HG03097 (cell line): ENCODE results near the gene LOXL1.

ENCODE experiments used
- ATAC-seq: cut with Tn5 transposase; IDR thresholded peaks from one replicate; pipeline ENCODE4 v1.9.1; 2021; ENCODE audit not compliant: unreplicated experiment, low FRiP score

LOXL1 gene

DNA sequence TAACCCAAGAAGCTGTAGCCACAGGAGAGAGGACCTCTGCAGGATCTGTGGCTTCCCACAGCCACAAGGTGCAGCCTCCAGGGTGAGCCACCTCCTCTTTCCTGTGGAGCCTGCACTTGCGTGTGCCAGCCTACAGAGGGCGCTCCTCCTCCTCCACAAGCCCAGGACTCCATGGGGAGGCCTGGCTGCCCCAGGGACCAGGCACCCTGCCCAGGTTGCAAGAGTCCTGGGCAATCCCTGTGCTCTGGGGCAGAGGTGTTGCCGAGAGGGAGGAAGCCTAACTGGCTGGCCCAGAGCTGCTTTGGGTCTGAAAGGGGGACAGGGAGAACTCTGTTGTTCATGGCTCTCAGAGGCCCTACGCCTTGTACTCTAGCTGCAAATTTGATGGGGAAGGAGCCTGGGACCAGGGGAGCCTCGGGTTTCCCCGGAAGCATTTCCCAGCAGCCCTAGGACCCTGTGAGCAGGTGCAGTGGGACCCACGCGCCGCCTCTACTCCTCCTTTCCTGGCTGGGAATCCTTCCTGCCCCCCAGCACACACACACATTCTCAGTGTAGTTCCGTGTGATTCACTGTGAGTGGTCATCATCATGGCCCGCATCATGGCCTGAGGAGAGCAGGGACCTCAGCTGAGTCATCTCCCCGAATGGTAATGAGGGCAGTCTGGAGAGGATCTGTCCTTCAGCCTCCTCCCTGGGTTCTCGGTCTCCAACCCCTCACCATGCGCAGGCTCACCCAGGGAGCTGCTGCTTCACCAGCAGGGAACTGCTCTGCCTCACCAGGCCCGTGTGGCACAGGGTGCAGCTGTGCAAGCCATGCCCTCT lies 28.6 kb upstream of the LOXL1 start:
- ATAC-seq, result no peak

DNA sequence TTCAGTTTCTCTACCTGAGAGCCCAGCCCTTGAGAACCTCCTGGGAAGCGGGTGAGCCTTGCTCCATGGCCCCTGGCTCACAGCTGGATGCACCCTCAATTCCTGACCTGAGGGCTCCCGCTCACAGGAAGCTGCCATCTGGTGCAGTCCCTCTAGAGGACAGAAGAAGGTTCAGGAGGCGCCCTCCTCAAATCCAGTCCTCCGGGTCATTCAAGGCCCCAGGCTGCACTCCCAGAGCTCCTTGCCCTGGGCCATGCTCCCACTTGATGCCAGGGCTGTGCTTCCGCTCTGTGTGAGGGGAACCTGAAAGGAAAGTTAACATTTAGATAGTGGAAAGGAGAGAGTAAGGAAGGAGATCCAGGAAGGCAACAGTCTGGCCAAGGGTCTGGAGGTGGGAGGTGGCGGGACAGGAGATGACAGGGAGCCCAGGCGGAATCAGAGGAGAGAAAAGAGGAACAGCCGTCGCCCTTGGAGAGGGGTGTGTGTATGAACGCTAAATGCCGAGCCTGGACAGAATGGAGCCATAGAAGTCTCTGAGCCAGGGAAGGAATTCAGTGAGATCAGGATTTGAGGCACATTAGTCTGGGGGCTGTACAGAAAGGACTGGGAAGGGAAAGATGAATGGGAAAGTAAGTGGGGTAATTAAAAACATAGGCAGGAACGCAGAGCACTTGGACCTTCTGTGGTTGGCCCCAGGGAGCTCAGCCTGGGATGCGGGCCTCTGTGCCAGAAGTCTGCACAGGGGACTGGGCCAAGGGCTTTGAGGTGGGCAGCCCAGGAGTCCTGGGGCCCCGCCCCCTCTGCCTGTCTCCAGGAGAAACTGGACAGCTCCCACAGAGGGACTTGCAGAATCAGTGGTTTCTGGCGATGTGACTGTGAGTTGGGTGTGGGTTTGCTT lies 26.8 kb upstream of the LOXL1 start:
- ATAC-seq, result no peak

DNA sequence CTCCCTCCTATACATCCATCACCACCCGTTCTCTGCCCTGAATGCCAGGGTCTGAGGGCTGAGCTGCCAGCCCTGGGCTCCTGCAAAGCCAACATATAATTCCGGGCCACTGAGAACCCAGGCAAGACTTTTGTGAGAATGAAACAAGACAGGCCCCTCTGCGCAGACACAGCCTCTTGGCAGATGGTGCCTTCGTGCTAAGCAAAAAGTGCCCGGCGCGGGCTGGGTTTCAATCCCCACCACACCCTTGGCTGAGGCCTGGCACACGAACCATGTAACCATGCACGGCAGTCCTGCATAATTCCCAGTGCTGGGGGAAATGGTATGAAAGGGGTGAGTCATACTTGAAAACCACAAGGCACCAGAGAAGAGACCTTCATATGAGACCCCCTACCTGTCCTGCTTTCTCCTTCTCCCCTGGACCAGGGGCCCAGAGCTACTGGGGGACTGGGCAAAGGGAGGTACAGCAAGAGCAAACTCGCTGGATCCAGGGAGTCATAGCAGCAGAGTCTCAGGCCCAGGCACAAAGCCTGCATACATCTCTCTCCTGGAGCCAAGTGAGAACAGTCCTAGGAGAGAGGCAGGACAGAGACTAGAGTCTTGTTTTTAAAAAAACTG lies 26.1 kb upstream of the LOXL1 start:
- ATAC-seq, result no peak

DNA sequence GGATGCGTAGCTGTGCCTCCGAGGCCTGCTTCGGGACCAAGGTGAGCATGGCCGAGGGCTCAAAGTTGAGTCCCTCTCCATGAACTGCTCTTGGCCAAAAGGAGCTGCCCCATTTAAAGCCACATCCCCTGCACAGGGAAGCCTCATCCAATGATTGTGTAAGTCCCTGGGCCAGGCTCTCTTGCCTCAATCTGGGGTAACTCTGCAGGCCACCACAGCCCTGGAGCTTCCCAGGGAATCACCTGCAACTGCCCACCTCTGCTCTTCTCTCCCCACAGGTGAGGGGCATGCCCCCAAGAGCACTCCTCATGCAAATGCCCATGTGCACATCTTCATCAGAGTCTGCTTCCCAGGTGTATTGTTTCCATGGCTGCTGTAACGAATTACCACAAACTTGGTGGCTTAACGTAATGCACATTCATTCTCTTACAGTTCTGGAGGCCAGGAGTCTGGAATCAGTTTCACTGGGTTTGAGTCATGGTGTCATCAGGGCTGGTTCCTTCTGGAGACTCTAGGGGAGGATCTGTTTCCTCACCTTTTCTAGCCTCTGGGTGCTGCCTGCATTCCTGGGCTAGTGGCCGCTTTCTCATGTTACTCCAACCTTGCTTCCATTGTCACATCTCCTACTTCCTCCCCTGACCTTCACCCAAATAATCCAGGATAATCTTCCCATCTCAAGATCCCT lies 25.0 kb upstream of the LOXL1 start:
- ATAC-seq, result no peak

DNA sequence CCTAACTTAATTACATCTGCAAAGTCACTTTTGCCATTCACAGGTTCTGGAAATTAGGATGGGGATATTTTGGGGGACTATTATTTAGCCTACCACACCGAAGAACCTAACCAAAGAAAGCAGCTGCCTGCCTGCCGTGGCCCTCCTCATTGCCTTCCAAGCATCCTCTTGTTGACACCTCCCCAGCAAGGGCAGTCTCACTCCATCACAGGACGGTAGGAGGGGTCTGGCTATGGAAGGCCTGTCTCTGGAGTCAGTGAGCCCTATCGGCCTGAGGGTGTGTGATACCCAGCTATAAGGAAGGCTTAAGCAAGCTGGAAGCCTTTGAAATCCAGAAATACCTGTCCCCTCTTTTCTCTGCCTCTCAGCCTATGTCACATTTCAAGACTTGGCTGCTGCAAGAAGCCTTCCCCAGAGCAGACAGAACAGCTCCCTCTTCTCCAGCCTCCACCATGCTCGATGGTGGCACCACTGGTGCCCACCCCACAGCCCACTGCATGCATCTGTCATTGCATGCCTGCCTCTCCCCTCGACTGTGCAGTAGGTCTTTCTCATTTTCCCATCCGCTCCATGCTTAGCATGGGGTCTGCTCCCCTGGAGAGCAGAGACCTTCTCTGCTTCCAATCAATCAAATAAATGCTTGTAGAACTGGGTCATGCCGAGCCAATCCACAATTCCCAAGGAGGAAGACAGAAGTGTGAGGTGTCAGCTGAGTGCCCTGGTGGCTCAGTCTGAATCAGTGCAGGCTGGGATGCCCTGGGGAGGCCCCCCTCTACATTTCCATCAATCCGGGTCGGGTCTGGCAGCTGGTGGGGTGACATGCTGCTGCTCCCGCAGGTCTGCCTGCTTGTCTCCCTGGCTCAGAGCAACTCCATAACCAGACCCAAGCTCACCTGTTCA lies 23.9 kb upstream of the LOXL1 start:
- ATAC-seq, result no peak

DNA sequence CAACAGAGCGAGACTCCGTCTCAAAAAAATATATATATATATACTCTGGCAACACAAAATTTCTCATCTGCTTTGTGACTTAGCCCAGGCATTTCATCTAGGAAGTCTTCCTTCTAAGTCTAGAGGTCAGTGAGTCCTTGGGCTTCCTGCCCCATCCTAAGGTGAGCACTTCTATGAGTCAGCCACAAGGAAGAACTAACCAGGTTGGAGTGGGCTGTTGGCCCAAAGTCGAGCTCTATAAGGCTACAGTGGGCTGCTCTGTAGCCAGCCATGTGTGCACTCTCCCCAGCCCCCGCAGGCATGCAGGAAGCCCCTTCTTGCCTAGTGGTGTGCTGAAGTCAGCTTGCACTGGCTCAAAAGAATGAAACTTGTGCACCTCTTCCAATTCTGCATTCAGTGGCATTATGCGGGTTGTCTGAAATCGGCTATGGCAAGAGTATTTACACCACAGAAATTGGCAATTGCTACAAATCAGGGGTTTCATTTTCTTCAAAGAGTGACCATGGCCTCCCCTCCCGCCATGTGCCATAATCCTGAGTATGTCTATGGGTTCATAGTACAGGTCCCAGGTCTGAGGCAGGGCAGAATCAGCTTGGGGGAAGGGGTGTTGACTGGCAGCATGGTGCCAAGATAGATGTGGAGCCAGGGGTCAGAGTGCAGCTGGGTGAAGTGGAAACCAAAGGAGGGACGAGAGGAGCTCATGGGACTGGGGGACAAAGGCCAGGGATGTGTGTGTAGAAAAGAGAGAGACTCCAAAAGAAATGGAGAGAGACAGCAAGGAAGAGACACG lies 22.0 kb upstream of the LOXL1 start:
- ATAC-seq, result no peak

DNA sequence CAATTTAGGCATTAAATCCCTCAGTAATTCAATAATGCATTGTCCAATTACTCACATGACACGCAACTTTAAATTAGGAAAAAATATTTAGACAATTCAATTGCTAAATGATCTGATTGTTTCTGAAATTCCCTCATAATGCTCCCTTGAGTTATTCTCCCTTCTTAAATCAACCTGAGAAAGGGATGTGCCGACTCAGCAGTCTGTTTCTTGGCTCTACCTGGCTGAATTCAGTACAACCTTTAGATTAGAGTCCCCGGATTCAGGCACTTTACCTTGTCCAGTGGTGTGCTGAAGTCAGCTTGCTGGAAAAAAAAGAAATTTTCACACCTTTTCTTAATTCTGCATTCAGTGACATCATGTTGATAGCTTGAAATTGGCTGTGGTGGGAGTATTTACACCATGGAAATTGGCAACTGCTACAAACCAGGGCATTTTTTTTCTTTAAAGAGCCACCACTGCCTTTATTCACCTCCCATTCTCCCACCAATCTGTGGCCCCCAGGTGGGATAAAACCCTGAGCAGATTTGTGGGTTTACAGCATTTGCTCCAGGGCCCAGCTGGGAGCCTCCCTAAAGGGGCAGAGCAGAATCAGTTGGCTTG lies 20.9 kb upstream of the LOXL1 start:
- no peak for ATAC-seq

DNA sequence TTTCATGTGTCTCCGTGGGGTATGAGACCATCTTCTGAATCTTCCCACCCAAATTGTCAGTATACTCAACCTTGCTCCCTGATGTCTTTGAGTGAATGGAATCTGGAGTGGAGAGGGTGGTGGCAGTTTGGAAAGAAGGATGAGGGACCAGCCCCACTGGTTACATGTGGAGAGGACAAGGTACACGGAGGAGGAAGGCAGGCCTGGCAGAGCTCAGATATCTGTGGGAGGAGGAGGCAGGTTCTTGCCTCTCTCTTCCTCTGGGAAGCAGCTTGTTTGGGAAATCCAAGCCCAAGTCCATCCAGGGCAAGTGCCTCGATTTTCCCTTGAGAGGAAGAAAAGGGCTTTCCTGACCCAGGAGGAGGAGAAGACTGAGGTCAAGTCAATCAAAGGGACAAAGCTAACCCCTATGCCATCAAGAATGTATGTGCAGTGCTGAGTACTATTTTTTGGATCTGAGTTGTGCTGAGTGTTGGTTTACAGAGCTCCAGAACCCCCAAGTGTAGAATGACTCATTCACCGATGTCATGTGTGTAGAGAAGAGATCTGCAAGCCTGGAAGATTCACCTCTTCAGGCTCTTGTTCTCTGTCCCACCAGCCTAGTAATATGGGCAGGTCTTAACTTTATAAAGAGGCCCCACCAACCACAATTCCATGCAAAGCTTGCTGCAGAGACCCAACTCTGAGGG lies 19.8 kb upstream of the LOXL1 start:
- no peak for ATAC-seq

DNA sequence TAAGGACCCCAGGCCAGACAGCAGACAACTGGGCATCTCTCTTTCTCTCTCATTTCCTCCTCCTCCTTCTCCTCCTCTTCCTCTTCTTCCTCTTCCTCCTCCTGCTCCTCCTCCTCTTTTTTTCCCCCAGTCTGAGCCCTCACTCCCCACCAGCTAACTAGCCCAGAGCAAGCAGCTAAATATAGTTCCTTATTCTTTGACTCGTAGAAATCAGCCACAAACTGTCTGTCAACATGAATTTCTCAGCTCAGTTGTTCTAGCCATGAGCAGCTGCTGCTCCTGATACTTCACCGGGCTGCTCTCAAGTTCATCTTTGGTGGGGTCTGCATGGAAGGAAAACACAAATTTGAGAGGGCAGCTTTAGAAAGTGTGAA lies 19.2 kb upstream of the LOXL1 start:
- ATAC-seq, result no peak

DNA sequence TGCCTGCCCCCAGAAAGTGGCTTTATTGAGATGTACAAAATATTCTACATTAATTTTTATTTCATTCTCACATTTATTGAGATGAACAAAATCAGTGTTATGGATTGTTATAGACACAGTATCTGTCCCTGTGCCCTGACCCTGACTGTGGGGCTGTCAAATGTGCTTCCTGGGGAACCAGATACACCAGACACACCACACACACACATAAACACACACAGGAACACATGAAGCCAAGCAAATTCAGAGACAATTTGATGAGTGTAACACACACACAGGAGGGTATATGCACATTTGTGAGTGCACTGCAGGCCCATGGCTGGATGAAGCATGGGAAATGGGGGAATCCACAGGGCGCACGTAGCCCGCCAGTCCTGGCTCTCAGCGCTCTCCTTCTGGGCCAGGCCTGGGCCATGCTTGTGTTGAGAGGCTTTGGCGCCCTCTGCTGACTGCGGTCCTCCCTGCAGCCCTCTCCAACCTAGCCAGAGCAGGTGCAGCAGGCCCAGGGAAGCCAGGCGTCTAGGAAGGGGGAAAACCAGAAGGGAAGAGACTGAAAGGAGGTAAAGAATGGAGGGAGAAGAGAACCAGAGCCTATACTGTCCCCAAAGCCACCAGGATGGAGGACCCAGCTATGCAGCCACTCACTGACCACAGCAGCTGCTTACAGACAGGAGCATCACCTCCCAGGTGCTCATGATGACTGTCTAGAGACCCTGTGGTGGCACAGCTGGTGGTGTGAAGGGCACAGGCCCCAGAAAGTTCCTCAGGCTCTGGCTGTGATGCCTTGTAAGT lies 18.0 kb upstream of the LOXL1 start:
- no peak for ATAC-seq

DNA sequence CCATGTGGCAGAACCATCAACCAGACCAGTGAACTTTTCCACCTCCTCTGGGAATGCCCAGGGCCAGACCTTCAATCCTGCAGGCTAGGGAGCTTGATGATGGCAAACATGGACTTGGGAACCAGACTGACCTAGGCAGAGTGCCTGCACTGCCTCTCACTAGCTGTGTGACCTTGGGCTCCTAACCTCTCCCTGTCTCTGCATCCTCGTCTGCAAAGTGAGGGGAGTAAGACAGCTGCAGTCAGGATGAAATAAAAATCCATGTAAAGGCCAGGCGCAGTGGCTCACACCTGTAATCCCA lies 17.5 kb upstream of the LOXL1 start:
- no peak for ATAC-seq

DNA sequence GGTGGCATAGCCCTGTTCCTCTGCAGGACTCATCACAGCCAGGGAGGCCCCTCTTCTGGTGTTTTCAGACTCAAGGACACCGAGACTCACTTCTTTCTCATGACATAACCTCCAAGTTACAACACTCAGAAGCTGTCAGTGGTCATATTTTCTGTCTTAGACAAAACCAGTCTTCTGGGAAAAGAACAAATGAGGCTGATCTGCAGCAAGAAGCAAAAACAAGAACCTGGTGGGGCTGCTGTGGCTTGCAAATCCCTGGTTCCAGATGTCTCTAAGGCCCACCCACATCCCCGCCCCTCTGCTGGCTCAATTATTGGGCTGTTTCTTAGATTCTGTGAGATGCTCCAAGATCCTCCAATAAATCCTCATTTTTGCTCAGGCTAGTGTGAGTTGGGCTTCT lies 16.6 kb upstream of the LOXL1 start:
- ATAC-seq, result no peak

DNA sequence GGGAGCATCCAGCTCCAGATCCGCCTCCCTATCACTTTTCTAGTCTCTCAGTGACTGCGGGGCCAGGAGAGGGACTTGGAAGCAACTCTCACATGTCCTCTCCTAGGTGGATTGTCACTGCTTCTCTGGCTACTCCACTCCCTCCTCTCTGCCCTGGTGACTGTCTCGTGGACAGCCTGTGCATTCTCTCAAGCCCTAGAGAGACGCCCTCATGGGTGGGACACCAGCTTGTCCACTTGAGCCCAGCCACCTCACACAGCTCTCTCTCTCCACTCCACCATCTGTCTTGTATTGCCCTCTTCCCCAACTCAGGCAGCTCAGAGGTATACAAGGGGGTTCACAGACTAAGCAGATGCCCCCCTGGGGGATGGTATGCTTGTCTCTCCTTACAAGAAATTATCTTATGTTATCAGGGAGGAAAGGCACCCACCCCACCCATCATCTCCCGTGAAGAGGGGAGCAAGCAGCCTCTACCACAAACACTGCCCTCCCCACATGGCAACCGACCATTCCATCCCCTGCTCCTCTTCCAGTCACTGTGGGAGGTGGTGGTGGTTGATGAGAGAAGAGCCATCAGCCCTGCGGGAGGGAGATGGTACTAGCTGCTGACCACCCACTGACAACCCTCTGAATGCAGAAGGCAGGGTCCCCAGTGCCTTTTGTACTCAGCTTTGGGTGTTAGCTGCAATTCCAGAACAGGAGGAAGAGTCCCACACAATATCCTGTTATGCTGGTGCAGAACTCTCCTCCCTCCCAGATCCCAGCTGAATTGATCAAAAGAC lies 15.5 kb upstream of the LOXL1 start:
- ATAC-seq, result no peak

DNA sequence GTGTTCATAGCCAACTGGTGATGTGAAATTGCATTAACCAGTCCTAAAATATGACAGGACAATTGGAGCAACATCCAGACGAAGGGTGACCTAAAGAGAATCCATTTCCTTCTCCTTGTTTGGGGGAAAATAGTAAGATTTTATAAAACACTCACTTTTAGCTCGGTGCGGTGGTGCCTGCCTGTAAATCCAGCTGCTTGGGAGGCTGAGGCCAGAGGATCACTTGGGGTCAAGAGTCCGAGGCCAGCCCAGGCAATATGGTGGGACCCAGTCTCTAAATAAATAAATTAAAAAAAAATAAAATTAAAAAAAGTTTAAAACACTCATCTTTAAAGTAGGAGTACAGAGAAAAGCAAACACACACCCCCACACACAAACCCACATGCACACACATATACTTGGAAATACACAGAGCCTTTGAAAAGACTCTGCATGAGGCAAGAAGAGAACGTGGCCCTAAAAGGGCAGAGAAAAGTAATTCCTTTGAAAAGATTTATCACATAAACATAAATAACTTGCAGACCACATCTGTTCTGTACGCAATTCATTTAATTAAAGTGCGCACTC lies 14.1 kb upstream of the LOXL1 start:
- no peak for ATAC-seq

DNA sequence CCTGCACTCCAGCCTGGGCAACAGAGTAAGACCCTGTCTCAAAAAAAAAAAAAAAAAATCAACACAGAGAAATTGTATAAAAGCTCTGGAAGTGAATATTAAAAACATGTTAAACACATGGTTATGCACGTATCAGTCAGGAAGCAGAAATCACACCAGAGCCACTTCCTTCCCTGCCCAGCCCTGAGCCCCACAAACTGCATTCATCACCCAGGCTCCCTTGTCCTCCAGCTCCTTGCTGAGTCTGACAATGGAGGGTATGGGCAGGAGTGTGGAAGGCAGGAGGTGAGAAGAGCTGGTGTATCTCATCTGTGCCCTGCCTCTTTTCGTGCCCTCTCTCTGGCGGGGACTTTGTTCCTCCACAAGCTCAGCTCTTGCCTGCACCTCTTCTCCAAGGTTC lies 12.1 kb upstream of the LOXL1 start:
- no peak for ATAC-seq

DNA sequence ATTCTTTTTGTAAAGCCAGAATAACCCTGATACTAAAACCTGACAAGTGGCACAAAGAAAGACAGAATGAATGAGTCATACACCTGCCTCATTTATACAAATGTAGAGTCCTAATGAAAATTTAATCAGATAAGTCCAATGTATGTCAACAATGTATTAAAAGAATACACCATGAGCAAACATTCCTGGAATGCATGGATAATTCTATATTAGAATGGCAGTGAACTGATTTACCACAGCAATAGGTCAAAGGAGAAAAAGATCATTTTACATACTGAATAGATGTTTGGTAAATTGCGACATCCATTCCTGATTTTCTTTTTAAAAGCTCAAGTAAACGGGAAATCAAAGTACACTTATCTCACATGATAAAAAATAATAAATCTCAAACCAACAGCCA lies 11.2 kb upstream of the LOXL1 start:
- no peak for ATAC-seq
